Suprapubic skin (tissue), 4 donors: ENCODE measurements around the gene ROBO2. TPM values are rescaled to one million over a fixed set of nuclear protein-coding genes. Genes with fewer than 3 reads are reported as not detected.

ENCODE experiments used
- DNase-seq, 2 donors: peaks; one replicate each; pipeline ENCODE4 v3.0.0-alpha.2; 2019; ENCODE audit warnings: low spot score in 2 of 2
- H3K27ac ChIP-seq: fragments of 200-600 bp; sonication (generic); one replicate; pipeline ENCODE4 v1.5.1; 2019
- H3K27me3 ChIP-seq: fragments of 200-600 bp; sonication (generic); one replicate; pipeline ENCODE4 v1.5.1; 2019
- H3K36me3 ChIP-seq: fragments of 200-600 bp; sonication (generic); one replicate; pipeline ENCODE4 v1.5.1; 2019
- H3K4me1 ChIP-seq: fragments of 200-600 bp; sonication (generic); one replicate; pipeline ENCODE4 v1.5.1; 2019
- H3K4me3 ChIP-seq: fragments of 200-600 bp; sonication (generic); one replicate; pipeline ENCODE4 v1.5.1; 2019; ENCODE audit warnings: mild to moderate bottlenecking
- H3K9me3 ChIP-seq: fragments of 200-600 bp; sonication (generic); one replicate; pipeline ENCODE4 v1.5.1; 2019
- EP300 ChIP-seq: sonication (generic); formaldehyde crosslinking; IDR thresholded peaks from one replicate; pipeline ENCODE4 v1.6.1; 2017; ENCODE audit warnings: antibody characterized with exemption
- POLR2A ChIP-seq, 2 donors: fragments of 450-650 bp; IDR thresholded peaks; one replicate each; pipeline ENCODE4 v1.6.1; 2017; ENCODE audit warnings: antibody characterized with exemption in 2 of 2, mild to moderate bottlenecking in 2 of 2, moderate library complexity in 2 of 2
- POLR2AphosphoS5 ChIP-seq, 3 donors: sonication (generic); formaldehyde crosslinking; IDR thresholded peaks; one replicate each; pipeline ENCODE4 v1.6.1; 2017; ENCODE audit warnings: antibody characterized with exemption in 3 of 3
- WGBS: methylation state at CpG from one replicate; pipeline ENCODE4 v1.1.5; 2018; 5-methylcytosine and 5-hydroxymethylcytosine counted together
- total RNA-seq, 4 donors: library from RNA; depleted of rRNA; stranded (reverse); fragments of >200 nt; gene quantifications; one replicate each; pipeline ENCODE4 v1.1.0, GENCODE V29; 2016
- TF ChIP-seq, protein P1 (sequence below), 2 donors: fragments of 200-600 bp in 1 of 2; fragments of 450-650 bp in 1 of 2; sonication (generic) in 1 of 2; IDR thresholded peaks; one replicate each; pipeline ENCODE4 v1.5.1; 2016 to 2019; ENCODE audit warnings: antibody characterized with exemption in 2 of 2, mild to moderate bottlenecking in 1 of 2, moderate library complexity in 1 of 2

ROBO2 gene
- total RNA-seq, 4 donors from 2014 or later: 0.95 to 6.7 (median 2.2) TPM

DNA sequence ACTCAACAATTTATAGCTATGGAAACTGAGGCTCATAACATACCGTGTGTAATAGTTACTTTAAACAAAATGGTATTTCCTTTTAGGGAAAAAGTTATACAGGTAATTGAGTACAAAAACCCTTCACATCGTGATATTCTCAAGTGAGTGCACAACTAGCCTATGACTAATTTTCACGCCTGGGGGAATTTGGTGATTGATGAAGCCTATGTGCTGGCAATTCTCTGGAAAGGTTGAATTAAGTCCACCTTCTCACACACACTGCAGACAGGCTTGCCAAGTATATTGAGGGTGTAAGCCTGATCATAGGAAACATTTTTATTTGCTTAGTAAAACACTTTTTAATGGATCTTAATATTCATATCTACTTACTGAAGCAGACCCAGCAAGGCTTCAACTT lies 41.3 kb upstream of the ROBO2 start:
- Histone ChIP-seq H3K27me3 (no peaks in the 10 kb centered on the region), H3K27ac (no peak overlapping the region), H3K9me3 (no peaks in the 10 kb centered on the region), H3K36me3 (no peaks in the 10 kb centered on the region), H3K4me3 (no peak overlapping the region), H3K4me1 (no peaks in the 10 kb centered on the region)
- no peak for DNase-seq
- TF ChIP-seq POLR2AphosphoS5 (IDR thresholded peaks at IDR 0.05): no peak
- TF ChIP-seq EP300: no peak
- TF ChIP-seq, protein P1, sequence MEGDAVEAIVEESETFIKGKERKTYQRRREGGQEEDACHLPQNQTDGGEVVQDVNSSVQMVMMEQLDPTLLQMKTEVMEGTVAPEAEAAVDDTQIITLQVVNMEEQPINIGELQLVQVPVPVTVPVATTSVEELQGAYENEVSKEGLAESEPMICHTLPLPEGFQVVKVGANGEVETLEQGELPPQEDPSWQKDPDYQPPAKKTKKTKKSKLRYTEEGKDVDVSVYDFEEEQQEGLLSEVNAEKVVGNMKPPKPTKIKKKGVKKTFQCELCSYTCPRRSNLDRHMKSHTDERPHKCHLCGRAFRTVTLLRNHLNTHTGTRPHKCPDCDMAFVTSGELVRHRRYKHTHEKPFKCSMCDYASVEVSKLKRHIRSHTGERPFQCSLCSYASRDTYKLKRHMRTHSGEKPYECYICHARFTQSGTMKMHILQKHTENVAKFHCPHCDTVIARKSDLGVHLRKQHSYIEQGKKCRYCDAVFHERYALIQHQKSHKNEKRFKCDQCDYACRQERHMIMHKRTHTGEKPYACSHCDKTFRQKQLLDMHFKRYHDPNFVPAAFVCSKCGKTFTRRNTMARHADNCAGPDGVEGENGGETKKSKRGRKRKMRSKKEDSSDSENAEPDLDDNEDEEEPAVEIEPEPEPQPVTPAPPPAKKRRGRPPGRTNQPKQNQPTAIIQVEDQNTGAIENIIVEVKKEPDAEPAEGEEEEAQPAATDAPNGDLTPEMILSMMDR (IDR thresholded peaks at IDR 0.05): no peak
- no peak for TF ChIP-seq POLR2A (IDR thresholded peaks at IDR 0.05)
- WGBS: 72% methylated on average over 3 of the region's 3 CpGs

DNA sequence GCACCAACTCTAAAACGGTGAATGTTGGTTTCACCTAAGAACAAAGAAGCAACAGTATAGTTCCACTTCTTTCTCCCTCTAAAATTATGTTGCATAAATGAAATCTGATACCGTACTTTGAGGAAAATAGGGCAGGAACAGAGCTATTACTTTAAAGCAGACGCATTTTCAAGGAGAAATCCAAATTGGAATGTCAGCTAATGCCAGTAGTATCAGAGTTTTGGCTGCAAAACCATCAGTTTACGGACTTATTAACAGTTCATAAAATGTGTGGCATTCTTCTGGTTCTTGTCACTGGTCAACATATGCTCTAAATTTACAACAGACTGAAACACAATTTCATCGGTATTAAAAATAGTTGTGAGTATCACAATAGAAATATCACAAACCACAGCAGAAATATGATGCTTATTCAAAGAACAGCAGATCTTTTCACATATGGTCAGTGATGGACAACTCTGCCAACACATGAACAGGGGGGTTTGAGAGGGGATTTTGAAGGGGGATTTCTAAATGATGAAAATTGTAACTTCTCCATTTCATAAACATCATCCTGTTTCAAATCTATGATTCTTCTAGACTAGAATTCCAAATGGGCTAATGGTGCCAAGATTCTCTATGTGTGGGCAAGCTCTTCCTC lies 38.7 kb upstream of the ROBO2 start:
- H3K27me3 ChIP-seq: no peaks in the 10 kb centered on the region
- H3K4me1 ChIP-seq: no peaks in the 10 kb centered on the region
- no peak overlapping the region for H3K27ac ChIP-seq
- H3K36me3 ChIP-seq: no peaks in the 10 kb centered on the region
- WGBS: 21% methylated on average over 5 of the region's 5 CpGs
- no peak overlapping the region for H3K4me3 ChIP-seq
- H3K9me3 ChIP-seq: no peaks in the 10 kb centered on the region
- DNase-seq: no peak
- TF ChIP-seq POLR2A (IDR thresholded peaks at IDR 0.05): no peak
- TF ChIP-seq EP300: no peak
- TF ChIP-seq, protein P1 (IDR thresholded peaks at IDR 0.05): no peak
- TF ChIP-seq POLR2AphosphoS5 (IDR thresholded peaks at IDR 0.05): no peak

DNA sequence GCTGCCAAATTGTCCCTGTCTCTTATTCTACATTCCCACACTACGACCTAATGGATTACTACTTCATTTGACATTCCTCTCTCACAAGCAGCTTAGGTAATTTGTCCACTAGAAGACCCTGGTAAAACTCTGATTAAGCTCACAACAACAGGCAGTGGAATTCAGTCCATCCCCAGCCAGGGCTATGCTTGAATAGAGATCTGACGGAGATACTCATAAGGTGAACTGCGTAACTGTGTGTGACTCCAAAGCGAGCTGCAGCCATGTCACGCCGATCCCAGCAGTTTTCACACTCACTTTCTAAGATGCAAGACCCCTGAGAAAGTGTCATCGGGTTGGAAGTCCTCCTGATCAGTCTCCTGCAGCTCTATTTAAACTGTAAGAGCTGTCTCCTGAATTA lies 25.7 kb upstream of the ROBO2 start:
- Histone ChIP-seq H3K4me1 (no peaks in the 10 kb centered on the region), H3K36me3 (no peaks in the 10 kb centered on the region), H3K4me3 (no peak overlapping the region), H3K9me3 (no peaks in the 10 kb centered on the region), H3K27ac (no peak overlapping the region), H3K27me3 (no peaks in the 10 kb centered on the region)
- TF ChIP-seq, protein P1 (IDR thresholded peaks at IDR 0.05): no peak
- no peak for TF ChIP-seq POLR2AphosphoS5 (IDR thresholded peaks at IDR 0.05)
- TF ChIP-seq EP300: no peak
- no peak for TF ChIP-seq POLR2A (IDR thresholded peaks at IDR 0.05)
- DNase-seq: no peak
- 85% methylated on average over 7 of the region's 7 CpGs for WGBS

DNA sequence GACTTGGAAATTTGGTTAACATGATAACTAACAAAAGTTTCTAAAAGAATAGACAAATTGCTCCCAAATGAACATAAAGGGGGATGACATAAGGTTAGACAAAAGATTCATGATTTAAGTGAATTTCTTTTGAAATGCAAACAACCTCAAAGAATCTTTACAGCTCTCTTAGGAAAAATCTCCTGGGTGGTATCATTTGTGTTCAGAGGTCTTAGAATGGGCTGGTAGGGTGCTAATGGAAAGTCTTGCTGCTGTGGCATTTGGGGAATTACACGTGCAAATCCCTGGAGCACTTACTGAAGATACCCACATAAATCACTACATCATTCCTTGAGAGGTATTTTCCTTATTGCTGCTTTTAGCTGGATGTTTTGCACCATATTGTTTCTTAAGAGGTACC lies 14.4 kb upstream of the ROBO2 start:
- Histone ChIP-seq H3K4me3 (no peak overlapping the region), H3K36me3 (no peaks in the 10 kb centered on the region), H3K4me1 (no peaks in the 10 kb centered on the region), H3K27ac (no peak overlapping the region), H3K27me3 (no peaks in the 10 kb centered on the region), H3K9me3 (no peaks in the 10 kb centered on the region)
- DNase-seq: no peak
- TF ChIP-seq, protein P1 (IDR thresholded peaks at IDR 0.05): no peak
- TF ChIP-seq POLR2AphosphoS5 (IDR thresholded peaks at IDR 0.05) (no peak), POLR2A (IDR thresholded peaks at IDR 0.05) (no peak), EP300 (no peak)
- 33% methylated on average over 1 of the region's 1 CpG for WGBS

DNA sequence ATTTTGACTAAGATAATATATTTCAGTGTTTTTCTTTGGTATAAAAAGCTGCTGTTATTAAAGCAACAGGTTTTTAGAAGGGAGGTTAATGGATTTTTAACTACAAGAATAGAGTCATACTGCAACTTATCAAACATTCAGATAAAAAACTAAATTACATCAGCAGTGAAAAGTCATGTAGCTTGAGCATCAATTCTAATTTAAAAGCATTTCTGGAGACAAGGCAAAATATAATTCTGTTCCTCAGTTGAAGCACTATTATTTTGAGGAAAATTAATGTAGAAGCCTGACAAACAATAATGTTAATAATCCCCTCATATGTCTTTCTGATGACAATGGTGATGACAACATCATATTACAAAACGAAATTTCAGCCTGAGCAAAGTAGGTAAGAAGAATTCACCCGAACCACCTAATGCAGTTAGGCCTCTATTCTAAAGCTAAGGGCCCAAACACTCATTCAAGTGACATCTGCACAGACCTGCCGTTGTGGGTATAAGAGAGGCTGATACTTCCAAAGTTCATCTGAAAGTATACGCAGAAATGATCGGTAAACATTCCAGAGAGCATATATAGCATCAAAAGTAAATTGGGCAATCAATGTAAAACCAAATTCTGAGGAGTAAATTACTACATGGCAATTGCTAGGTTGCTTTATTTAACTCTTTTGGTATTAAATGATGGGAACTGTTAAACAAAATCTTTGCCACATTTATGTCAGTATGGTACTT lies 12.8 kb upstream of the ROBO2 start:
- Histone ChIP-seq H3K36me3 (no peaks in the 10 kb centered on the region), H3K27me3 (no peaks in the 10 kb centered on the region), H3K4me3 (no peak overlapping the region), H3K4me1 (no peaks in the 10 kb centered on the region), H3K27ac (no peak overlapping the region), H3K9me3 (no peaks in the 10 kb centered on the region)
- TF ChIP-seq, protein P1 (IDR thresholded peaks at IDR 0.05): no peak
- TF ChIP-seq POLR2AphosphoS5 (IDR thresholded peaks at IDR 0.05): no peak
- no peak for TF ChIP-seq EP300
- TF ChIP-seq POLR2A (IDR thresholded peaks at IDR 0.05): no peak
- WGBS: 73% methylated on average over 5 of the region's 5 CpGs
- no peak for DNase-seq
